PC-3 (cell line): Measurements from ENCODE around the gene CERK.

ENCODE experiments used
- CTCF ChIP-seq: fragments of 300-600 bp; sonication (generic); conservative IDR thresholded peaks from 2 replicates; pipeline ENCODE4 v1.5.1; 2017; ENCODE audit warnings: antibody characterized with exemption, low read depth, mild to moderate bottlenecking, low read length
- EZH2 ChIP-seq: fragments of 300-600 bp; sonication (generic); IDR thresholded peaks from one replicate; pipeline ENCODE4 v1.6.1; 2017; ENCODE audit warnings: antibody characterized with exemption, mild to moderate bottlenecking, low read length; ENCODE audit not compliant: unreplicated experiment
- EZH2phosphoT487 ChIP-seq: fragments of 300-600 bp; sonication (generic); IDR thresholded peaks from 2 replicates; pipeline ENCODE4 v1.6.1; 2018; ENCODE audit warnings: mild to moderate bottlenecking, antibody characterized with exemption, low read length, borderline replicate concordance

GRCh38 chr22:46691571-46691970 lies 46.5 kb downstream of the CERK start:
- TF ChIP-seq CTCF (no peak), EZH2 (no peak), EZH2phosphoT487 (no peak)
